SK-N-SH (cell line): ENCODE measurements around the gene CLEC16A. TPM values are rescaled to one million over a fixed set of nuclear protein-coding genes. Genes with fewer than 3 reads are reported as not detected.

Experiments used
- CTCF ChIA-PET: fragments of 300-600, 350-600 bp; formaldehyde crosslinking; extraction: SDS; loops from one replicate; lab custom pipeline; 2021; lab: Yijun Ruan, JAX
- POLR2A ChIA-PET: fragments of 350-600 bp; sonication (Branson Sonifier 250); formaldehyde crosslinking; extraction: SDS; loops from one replicate; lab custom pipeline; 2020; ENCODE audit warnings: antibody characterized with exemption, inconsistent platforms; lab: Yijun Ruan, JAX
- DNase-seq: peaks from one replicate; pipeline ENCODE4 v3.0.0; 2012
- H2AFZ ChIP-seq: fragments of 200-600 bp; sonication (generic); 2 replicates; pipeline ENCODE4 v1.8.1; 2016; ENCODE audit warnings: antibody characterized with exemption, mild to moderate bottlenecking, low read depth
- H3F3A ChIP-seq: fragments of 200-600 bp; sonication (generic); replicated peaks from 2 replicates; pipeline ENCODE3; 2016; ENCODE audit warnings: antibody characterized with exemption, mild to moderate bottlenecking; ENCODE audit not compliant: insufficient read depth
- H3K27ac ChIP-seq, 2 experiments: fragments of 200-500 bp in 1 of 2; fragments of 200-600 bp in 1 of 2; sonication (Bioruptor generic) in 1 of 2; sonication (generic), shearing (Covaris generic) in 1 of 2; 2 replicates each; pipeline versions ENCODE4 v1.5.1 to v1.6.1; 2014 to 2016; ENCODE audit warnings: low read depth in 2 of 2, inconsistent platforms in 1 of 2, low read length in 1 of 2, mild to moderate bottlenecking in 1 of 2, mixed read lengths in 1 of 2
- H3K27me3 ChIP-seq: fragments of 200-600 bp; sonication (generic), shearing (Covaris generic); 2 replicates; pipeline ENCODE4 v1.6.1; 2016; ENCODE audit warnings: mixed run types; ENCODE audit not compliant: insufficient read depth
- H3K36me3 ChIP-seq, 2 experiments: fragments of 200-500 bp in 1 of 2; fragments of 200-600 bp in 1 of 2; sonication (Bioruptor generic) in 1 of 2; sonication (generic) in 1 of 2; replicated peaks in 1 of 2; 2 replicates each; pipeline versions ENCODE3 to v1.5.1; 2014 to 2016; ENCODE audit warnings: low read length in 1 of 2, mild to moderate bottlenecking in 1 of 2; ENCODE audit not compliant: insufficient read depth in 2 of 2, control insufficient read depth in 1 of 2
- H3K4me1 ChIP-seq, 2 experiments: fragments of 200-500 bp in 1 of 2; fragments of 200-600 bp in 1 of 2; sonication (Bioruptor generic) in 1 of 2; sonication (generic), shearing (Covaris generic) in 1 of 2; 2 replicates each; pipeline versions ENCODE4 v1.5.1 to v1.6.1; 2014 to 2016; ENCODE audit warnings: low read depth in 1 of 2, low read length in 1 of 2, mixed run types in 1 of 2; ENCODE audit not compliant: insufficient read depth in 2 of 2, control insufficient read depth in 1 of 2
- H3K4me2 ChIP-seq: fragments of 200-600 bp; sonication (generic), shearing (Covaris generic); 2 replicates; pipeline ENCODE4 v1.6.1; 2017; ENCODE audit warnings: mixed run types
- H3K4me3 ChIP-seq, 2 experiments: fragments of 200-500 bp in 1 of 2; fragments of 200-600 bp in 1 of 2; sonication (Bioruptor generic) in 1 of 2; sonication (generic), shearing (Covaris generic) in 1 of 2; 2 replicates each; pipeline versions ENCODE4 v1.5.1 to v1.8.1; 2014 to 2016; ENCODE audit warnings: low read depth in 2 of 2, inconsistent platforms in 1 of 2, low read length in 1 of 2, mild to moderate bottlenecking in 1 of 2, mixed read lengths in 1 of 2, moderate library complexity in 1 of 2
- H3K79me2 ChIP-seq: fragments of 200-600 bp; sonication (generic); 2 replicates; pipeline ENCODE4 v1.8.1; 2017; ENCODE audit warnings: mild to moderate bottlenecking; ENCODE audit not compliant: insufficient read depth
- H3K9ac ChIP-seq: fragments of 200-600 bp; sonication (generic); 2 replicates; pipeline ENCODE4 v1.6.1; 2017; ENCODE audit warnings: mixed run types
- H3K9me2 ChIP-seq: fragments of 200-600 bp; sonication (generic); 2 replicates; pipeline ENCODE4 v1.6.1; 2017; ENCODE audit warnings: mixed run types
- H3K9me3 ChIP-seq: fragments of 200-600 bp; sonication (generic); 2 replicates; pipeline ENCODE4 v1.6.1; 2017; ENCODE audit warnings: mixed run types, mild to moderate bottlenecking, moderate library complexity
- H4K20me1 ChIP-seq: fragments of 200-600 bp; sonication (generic); 2 replicates; pipeline ENCODE4 v1.6.1; 2017; ENCODE audit warnings: mild to moderate bottlenecking, mixed run types; ENCODE audit not compliant: insufficient read depth
- EP300 ChIP-seq, 2 experiments: IDR thresholded peaks; 2 replicates each; pipeline versions ENCODE4 v1.4.0 to v1.6.1; 2012; ENCODE audit warnings: borderline replicate concordance in 1 of 2, low read depth in 1 of 2, low read length in 1 of 2
- FOSL2 ChIP-seq: IDR thresholded peaks from 2 replicates; pipeline ENCODE4 v1.4.0; 2012; ENCODE audit warnings: low read depth, mild to moderate bottlenecking, moderate library complexity, borderline replicate concordance
- FOXJ3 ChIP-seq: sonication (generic); formaldehyde crosslinking; IDR thresholded peaks from 2 replicates; pipeline ENCODE4 v1.5.1; 2020; ENCODE audit warnings: mild to moderate bottlenecking, missing genetic modification reagents
- FOXM1 ChIP-seq: IDR thresholded peaks from 2 replicates; pipeline ENCODE4 v1.4.0; 2012; ENCODE audit warnings: low read depth, mild to moderate bottlenecking
- ZBTB33 ChIP-seq: IDR thresholded peaks from 2 replicates; pipeline ENCODE4 v1.4.0; 2012; ENCODE audit warnings: low read depth, borderline replicate concordance
- WGBS: methylation state at CpG from one replicate; pipeline ENCODE4 v1.1.6; 2017; ENCODE audit warnings: low lambda C conversion rate; 5-methylcytosine and 5-hydroxymethylcytosine counted together
- polyA plus RNA-seq, 3 experiments: library from polyadenylated mRNA; depleted of rRNA; stranded (reverse); fragments of >200 nt; gene quantifications; 2 replicates each; pipeline ENCODE4 v1.2.3, GENCODE V29; 2012
- TF ChIP-seq, protein P1 (sequence below): fragments of 150-350 bp; IDR thresholded peaks from 2 replicates; pipeline ENCODE4 v1.6.1; 2017; ENCODE audit warnings: antibody characterized with exemption, low read length, low read depth, borderline replicate concordance
- TF ChIP-seq, protein P2 (sequence below): IDR thresholded peaks from 2 replicates; pipeline ENCODE4 v1.6.1; 2012; ENCODE audit warnings: mild to moderate bottlenecking, low read depth, low read length, moderate library complexity
- TF ChIP-seq, protein P3 (sequence below): IDR thresholded peaks from 2 replicates; pipeline ENCODE4 v1.4.0; 2012; ENCODE audit warnings: low read depth, borderline replicate concordance

Gene CLEC16A
- polyA plus RNA-seq, 1 of the 3 experiments (the other 2 are of a cell fraction), result 13.7 TPM

DNA sequence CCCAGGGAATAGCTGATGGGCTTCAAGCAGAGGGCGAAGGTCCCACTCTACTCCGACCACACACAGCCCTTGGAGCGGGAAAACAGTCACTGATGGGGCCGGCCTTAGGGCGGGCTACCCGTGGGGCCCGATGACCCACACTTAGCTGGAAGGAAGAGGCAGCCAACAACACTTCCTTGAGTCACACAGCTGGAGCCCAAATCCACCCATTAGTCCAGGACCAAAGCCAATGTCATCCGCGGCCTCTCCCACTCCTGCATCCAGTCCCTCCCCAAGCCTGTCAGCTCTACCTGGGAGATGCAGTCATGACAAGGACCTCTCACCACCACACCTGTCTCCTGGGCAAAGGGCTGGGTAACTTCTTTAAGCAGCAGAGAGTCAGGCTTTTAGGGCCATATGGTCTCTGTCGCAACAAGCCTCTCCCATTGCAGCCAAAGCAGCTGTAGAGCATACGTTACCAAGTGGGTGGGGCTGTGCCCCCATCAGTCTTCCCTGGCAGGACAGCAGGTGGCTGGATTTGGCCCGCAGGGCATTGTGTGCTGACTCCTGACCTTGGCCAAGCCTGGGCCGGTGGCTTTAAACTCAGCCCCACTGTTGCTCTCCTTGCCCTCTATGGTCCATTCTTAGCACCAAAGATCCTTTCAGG is 200.9 kb downstream of the CLEC16A start:
- no peak overlapping the region for H3K9ac ChIP-seq
- H2AFZ ChIP-seq, result no peak overlapping the region
- ChIA-PET CTCF (interaction anchor here (0.9 to 1.3 kb wide), 2 partner anchors 12 to 181 kb away, joined by 3 read pairs; no protein-coding TSS in a partner anchor), POLR2A (no interaction called here)
- H3K4me1 ChIP-seq, result no peaks in the 10 kb centered on the region; a peak in 1 of 4 replicates
- no peak overlapping the region for H3K4me2 ChIP-seq
- DNase-seq, result no peak
- H4K20me1 ChIP-seq, result no peaks in the 10 kb centered on the region
- no peaks in the 10 kb centered on the region for H3K36me3 ChIP-seq
- no peak overlapping the region for H3K4me3 ChIP-seq
- no peaks in the 10 kb centered on the region for H3K79me2 ChIP-seq
- no peaks in the 10 kb centered on the region for H3K9me3 ChIP-seq
- WGBS, result 80% methylated on average over 10 of the region's 13 CpGs
- H3F3A ChIP-seq, result no peaks in the 10 kb centered on the region
- TF ChIP-seq, protein P1, sequence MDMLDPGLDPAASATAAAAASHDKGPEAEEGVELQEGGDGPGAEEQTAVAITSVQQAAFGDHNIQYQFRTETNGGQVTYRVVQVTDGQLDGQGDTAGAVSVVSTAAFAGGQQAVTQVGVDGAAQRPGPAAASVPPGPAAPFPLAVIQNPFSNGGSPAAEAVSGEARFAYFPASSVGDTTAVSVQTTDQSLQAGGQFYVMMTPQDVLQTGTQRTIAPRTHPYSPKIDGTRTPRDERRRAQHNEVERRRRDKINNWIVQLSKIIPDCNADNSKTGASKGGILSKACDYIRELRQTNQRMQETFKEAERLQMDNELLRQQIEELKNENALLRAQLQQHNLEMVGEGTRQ, result no peak
- TF ChIP-seq FOXJ3 (CRISPR knock-in tag), result no peak
- TF ChIP-seq, protein P2, sequence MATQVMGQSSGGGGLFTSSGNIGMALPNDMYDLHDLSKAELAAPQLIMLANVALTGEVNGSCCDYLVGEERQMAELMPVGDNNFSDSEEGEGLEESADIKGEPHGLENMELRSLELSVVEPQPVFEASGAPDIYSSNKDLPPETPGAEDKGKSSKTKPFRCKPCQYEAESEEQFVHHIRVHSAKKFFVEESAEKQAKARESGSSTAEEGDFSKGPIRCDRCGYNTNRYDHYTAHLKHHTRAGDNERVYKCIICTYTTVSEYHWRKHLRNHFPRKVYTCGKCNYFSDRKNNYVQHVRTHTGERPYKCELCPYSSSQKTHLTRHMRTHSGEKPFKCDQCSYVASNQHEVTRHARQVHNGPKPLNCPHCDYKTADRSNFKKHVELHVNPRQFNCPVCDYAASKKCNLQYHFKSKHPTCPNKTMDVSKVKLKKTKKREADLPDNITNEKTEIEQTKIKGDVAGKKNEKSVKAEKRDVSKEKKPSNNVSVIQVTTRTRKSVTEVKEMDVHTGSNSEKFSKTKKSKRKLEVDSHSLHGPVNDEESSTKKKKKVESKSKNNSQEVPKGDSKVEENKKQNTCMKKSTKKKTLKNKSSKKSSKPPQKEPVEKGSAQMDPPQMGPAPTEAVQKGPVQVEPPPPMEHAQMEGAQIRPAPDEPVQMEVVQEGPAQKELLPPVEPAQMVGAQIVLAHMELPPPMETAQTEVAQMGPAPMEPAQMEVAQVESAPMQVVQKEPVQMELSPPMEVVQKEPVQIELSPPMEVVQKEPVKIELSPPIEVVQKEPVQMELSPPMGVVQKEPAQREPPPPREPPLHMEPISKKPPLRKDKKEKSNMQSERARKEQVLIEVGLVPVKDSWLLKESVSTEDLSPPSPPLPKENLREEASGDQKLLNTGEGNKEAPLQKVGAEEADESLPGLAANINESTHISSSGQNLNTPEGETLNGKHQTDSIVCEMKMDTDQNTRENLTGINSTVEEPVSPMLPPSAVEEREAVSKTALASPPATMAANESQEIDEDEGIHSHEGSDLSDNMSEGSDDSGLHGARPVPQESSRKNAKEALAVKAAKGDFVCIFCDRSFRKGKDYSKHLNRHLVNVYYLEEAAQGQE, result no peak
- TF ChIP-seq EP300 (IDR thresholded peaks at IDR 0.05; ENCODE audit: borderline replicate concordance in 1 of 2, low read depth in 1 of 2, low read length in 1 of 2), result no peak
- TF ChIP-seq FOXM1, result no peak
- TF ChIP-seq, protein P3, sequence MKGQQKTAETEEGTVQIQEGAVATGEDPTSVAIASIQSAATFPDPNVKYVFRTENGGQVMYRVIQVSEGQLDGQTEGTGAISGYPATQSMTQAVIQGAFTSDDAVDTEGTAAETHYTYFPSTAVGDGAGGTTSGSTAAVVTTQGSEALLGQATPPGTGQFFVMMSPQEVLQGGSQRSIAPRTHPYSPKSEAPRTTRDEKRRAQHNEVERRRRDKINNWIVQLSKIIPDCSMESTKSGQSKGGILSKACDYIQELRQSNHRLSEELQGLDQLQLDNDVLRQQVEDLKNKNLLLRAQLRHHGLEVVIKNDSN, result no peak
- no peak for TF ChIP-seq ZBTB33
- TF ChIP-seq FOSL2, result no peak
- no peak overlapping the region for H3K27ac ChIP-seq
- no peaks in the 10 kb centered on the region for H3K9me2 ChIP-seq
- no peaks in the 10 kb centered on the region for H3K27me3 ChIP-seq
